ENCODE results near the gene FUBP3.
A peak's percentile ranks its signal among the peaks of the same experiment; 100 is the strongest.

The FUBP3 gene

GRCh38 chr9:130537346-130538050 is 41.9 kb upstream of the FUBP3 start:
- DNase-seq (ENCODE audit: low read depth) = peak; percentile 36
- no peak overlapping the region for H3K4me3 ChIP-seq (ENCODE audit: low read length)
- no peak for TF ChIP-seq CTCF (IDR thresholded peaks at IDR 0.05; ENCODE audit: insufficient read depth, low read depth, low read length, missing control alignments)

- H3K4me3 ChIP-seq (ENCODE audit: low read length) = no peak overlapping the region
- TF ChIP-seq CTCF (IDR thresholded peaks at IDR 0.05; ENCODE audit: insufficient read depth, low read depth, low read length, missing control alignments) = no peak
- peak; percentile 96 for DNase-seq (ENCODE audit: low read depth)
Measured at GRCh38 chr9:130539420-130540223, 39.8 kb upstream of the FUBP3 start.

- no peak overlapping the region for H3K4me3 ChIP-seq (ENCODE audit: low read length)
- DNase-seq (ENCODE audit: low read depth) = peak; percentile 56
- TF ChIP-seq CTCF (IDR thresholded peaks at IDR 0.05; ENCODE audit: insufficient read depth, low read depth, low read length, missing control alignments) = no peak
Measured at GRCh38 chr9:130541533-130541932, 37.8 kb upstream of the FUBP3 start.

GRCh38 chr9:130542038-130542437 is 37.3 kb upstream of the FUBP3 start:
- DNase-seq (ENCODE audit: low read depth) = no peak
- H3K4me3 ChIP-seq (ENCODE audit: low read length) = no peak overlapping the region
- no peak for TF ChIP-seq CTCF (IDR thresholded peaks at IDR 0.05; ENCODE audit: insufficient read depth, low read depth, low read length, missing control alignments)

- no peak for TF ChIP-seq CTCF (IDR thresholded peaks at IDR 0.05; ENCODE audit: insufficient read depth, low read depth, low read length, missing control alignments)
- no peak overlapping the region for H3K4me3 ChIP-seq (ENCODE audit: low read length)
- DNase-seq (ENCODE audit: low read depth) = peak; percentile 23
Measured at GRCh38 chr9:130542457-130543228, 36.7 kb upstream of the FUBP3 start.

- DNase-seq (ENCODE audit: low read depth) = no peak
- TF ChIP-seq CTCF (IDR thresholded peaks at IDR 0.05; ENCODE audit: insufficient read depth, low read depth, low read length, missing control alignments) = no peak
- no peak overlapping the region for H3K4me3 ChIP-seq (ENCODE audit: low read length)
Measured at GRCh38 chr9:130543368-130543767, 36.0 kb upstream of the FUBP3 start.

All from epithelial cell of esophagus (primary cell).